SU-DHL-6 (cell line): ENCODE measurements around the gene TIMM22.
A peak's percentile ranks its signal among the peaks of the same experiment; 100 is the strongest.
"Not testable (repeated sequence)": the region's sequence is repeated elsewhere in the genome, so short reads cannot be mapped to it uniquely, and the experiment has no call there.

Experiments used
- H2AFZ ChIP-seq: fragments of 200-600 bp; sonication (generic); 2 replicates; pipeline ENCODE4 v1.6.1; 2014; ENCODE audit warnings: low read depth, mild to moderate bottlenecking, moderate library complexity, mixed read lengths, antibody characterized with exemption, low read length; ENCODE audit not compliant: severe bottlenecking
- H3F3A ChIP-seq: fragments of 200-600 bp; shearing (Covaris generic); 2 replicates; pipeline ENCODE4 v1.6.0; 2016; ENCODE audit warnings: antibody characterized with exemption, mild to moderate bottlenecking; ENCODE audit not compliant: insufficient read depth
- H3K27ac ChIP-seq: fragments of 200-600 bp; sonication (generic); 2 replicates; pipeline ENCODE4 v1.5.1; 2016; ENCODE audit warnings: low read depth, mild to moderate bottlenecking, low read length, moderate library complexity, mixed read lengths
- H3K27me3 ChIP-seq: fragments of 200-600 bp; sonication (generic), shearing (Covaris generic); 2 replicates; pipeline ENCODE4 v1.6.0; 2014; ENCODE audit warnings: mild to moderate bottlenecking, low read length
- H3K36me3 ChIP-seq: fragments of 200-600 bp; sonication (generic); 2 replicates; pipeline ENCODE4 v1.6.1; 2014; ENCODE audit warnings: mild to moderate bottlenecking, low read length, mixed read lengths
- H3K4me2 ChIP-seq: fragments of 300-600, 200-600 bp; shearing (Covaris generic), sonication (generic); 2 replicates; pipeline ENCODE4 v1.6.0; 2014; ENCODE audit warnings: low read length, low read depth, mild to moderate bottlenecking; ENCODE audit not compliant: poor library complexity, severe bottlenecking
- H3K4me3 ChIP-seq: fragments of 200-600 bp; sonication (generic); 2 replicates; pipeline ENCODE4 v1.5.1; 2014; ENCODE audit warnings: antibody characterized with exemption, low read length, mild to moderate bottlenecking, mixed read lengths; ENCODE audit not compliant: insufficient read depth, poor library complexity, severe bottlenecking
- H3K79me2 ChIP-seq: fragments of 200-600 bp; sonication (generic); 2 replicates; pipeline ENCODE4 v1.6.1; 2014; ENCODE audit warnings: mild to moderate bottlenecking, low read length, moderate library complexity; ENCODE audit not compliant: insufficient read depth
- H3K9ac ChIP-seq: fragments of 200-600 bp; sonication (generic); 2 replicates; pipeline ENCODE4 v1.7.0; 2014; ENCODE audit warnings: mild to moderate bottlenecking, low read length
- H3K9me2 ChIP-seq: fragments of 200-600 bp; sonication (generic); replicated peaks from 2 replicates; pipeline ENCODE4 v1.6.1; 2014; ENCODE audit warnings: low read length; ENCODE audit not compliant: insufficient read depth
- H3K9me3 ChIP-seq: fragments of 200-600 bp; sonication (generic); 2 replicates; pipeline ENCODE4 v1.6.1; 2014; ENCODE audit warnings: low read length, mixed read lengths; ENCODE audit not compliant: insufficient read depth
- H4K20me1 ChIP-seq: fragments of 200-600 bp; sonication (generic); 2 replicates; pipeline ENCODE4 v1.6.1; 2014; ENCODE audit warnings: low read depth, mild to moderate bottlenecking, antibody characterized with exemption, low read length, moderate library complexity, mixed read lengths
- CTCF ChIP-seq: fragments of 200-600 bp; sonication (generic); IDR thresholded peaks from one replicate; pipeline ENCODE4 v1.5.1; 2017; ENCODE audit warnings: antibody characterized with exemption, mild to moderate bottlenecking, low read length, moderate library complexity; ENCODE audit not compliant: insufficient read depth, poor library complexity, severe bottlenecking
- EZH2phosphoT487 ChIP-seq: fragments of 200-600 bp; sonication (generic), shearing (Covaris generic); conservative IDR thresholded peaks from 2 replicates; pipeline ENCODE4 v1.6.1; 2018; ENCODE audit warnings: mild to moderate bottlenecking, antibody characterized with exemption, low read length, moderate library complexity, mixed read lengths

TIMM22 gene

GRCh38 chr17:992933-993332 lies 4.0 kb upstream of the TIMM22 start:
- Histone ChIP-seq H2AFZ (no peak overlapping the region), H3K79me2 (0 out of 2 replicates have a peak, but pooled peaks cover 3% of the 10 kb centered on the region), H3K9me3 (peaks cover 23% of the 10 kb centered on the region; the same call in 1 of the 2 replicates), H3K27ac (no peak overlapping the region), H4K20me1 (no peaks in the 10 kb centered on the region), H3K36me3 (no peaks in the 10 kb centered on the region), H3K4me3 (no peak overlapping the region), H3K9me2 (no peaks in the 10 kb centered on the region), H3F3A (no peaks in the 10 kb centered on the region), H3K4me2 (no peak overlapping the region), H3K9ac (no peak overlapping the region), H3K27me3 (no peaks in the 10 kb centered on the region)
- TF ChIP-seq EZH2phosphoT487 (no peak), CTCF (no peak)

- H3K4me2 ChIP-seq, H3K36me3 ChIP-seq, H3K9me2 ChIP-seq: not testable (repeated sequence)
Measured at GRCh38 chr17:995324-995723, 1.6 kb upstream of the TIMM22 start.

GRCh38 chr17:998111-998510 lies 1.2 kb downstream of the TIMM22 start:
- Histone ChIP-seq H3F3A (peaks cover 9% of the 10 kb centered on the region; the same call in 1 of the 2 replicates), H3K79me2 (0 out of 2 replicates have a peak, but pooled peaks cover 8% of the 10 kb centered on the region), H4K20me1 (peaks cover 5% of the 10 kb centered on the region; the same call in 1 of the 2 replicates), H3K4me2 (peak overlapping the region; percentile 71), H3K9me2 (no peaks in the 10 kb centered on the region), H2AFZ (no peak overlapping the region), H3K27ac (no peak overlapping the region), H3K36me3 (no peaks in the 10 kb centered on the region), H3K9ac (peak overlapping the region; percentile 84), H3K4me3 (peak overlapping the region; percentile 75), H3K9me3 (peaks cover 17% of the 10 kb centered on the region; the same call in 1 of the 2 replicates), H3K27me3 (no peaks in the 10 kb centered on the region)
- no peak for TF ChIP-seq CTCF
- no peak for TF ChIP-seq EZH2phosphoT487

More at GRCh38 chr17:995324-995723, 1.6 kb upstream of the TIMM22 start:
- H3K27me3 ChIP-seq, H4K20me1 ChIP-seq, H3F3A ChIP-seq, H2AFZ ChIP-seq, H3K9ac ChIP-seq, H3K79me2 ChIP-seq, H3K4me3 ChIP-seq, H3K27ac ChIP-seq: not testable (repeated sequence)
- peaks cover 23% of the 10 kb centered on the region; the same call in 1 of the 2 replicates for H3K9me3 ChIP-seq

DNA sequence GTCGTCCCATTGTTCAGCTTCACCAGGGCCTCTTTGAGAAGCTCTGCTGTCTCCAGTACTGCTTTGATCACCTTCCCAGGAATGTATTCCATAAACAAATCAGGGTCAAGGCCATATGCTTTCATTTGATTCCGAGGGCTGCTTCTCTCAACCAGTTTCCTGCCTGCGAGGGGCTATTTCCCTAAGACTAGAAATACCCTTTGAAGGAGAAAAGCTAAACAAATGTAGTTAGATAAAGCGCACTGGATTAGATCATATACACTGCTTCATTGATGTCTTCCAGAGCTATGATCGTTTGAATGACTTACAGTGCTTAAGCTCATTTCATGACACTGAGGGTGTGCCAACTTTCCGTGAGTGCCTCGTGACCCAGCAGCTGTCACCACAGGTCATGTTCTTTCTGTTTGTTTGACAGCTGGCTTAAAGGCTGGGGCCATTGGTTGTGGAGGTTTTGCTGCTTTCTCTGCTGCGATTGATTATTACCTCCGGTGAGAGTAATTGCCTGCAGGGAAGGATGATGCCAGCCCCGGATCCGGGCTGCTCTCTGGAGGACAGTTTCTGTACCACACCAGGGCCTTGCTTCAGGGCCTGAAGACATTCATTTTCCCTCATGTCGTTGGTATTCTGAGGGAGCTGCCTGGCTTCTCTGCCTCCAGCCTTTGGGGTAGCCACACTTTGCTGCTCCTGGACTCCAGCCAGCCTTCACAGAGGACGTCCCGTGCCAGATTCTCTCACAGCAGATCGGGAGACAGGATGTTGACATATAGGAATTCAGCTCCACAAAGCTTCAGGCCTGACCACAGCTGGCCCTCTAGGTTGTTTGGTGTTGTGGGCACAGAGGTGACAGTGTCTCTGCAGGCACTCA lies 3.9 kb downstream of the TIMM22 start:
- no peak overlapping the region for H3K27ac ChIP-seq

More for the DNA sequence above, 3.9 kb downstream of the TIMM22 start:
- Histone ChIP-seq H3F3A (peaks cover 9% of the 10 kb centered on the region; the same call in 1 of the 2 replicates), H3K9ac (no peak overlapping the region), H3K27me3 (no peaks in the 10 kb centered on the region), H3K9me2 (no peaks in the 10 kb centered on the region), H3K36me3 (no peaks in the 10 kb centered on the region), H3K4me3 (no peak overlapping the region), H2AFZ (no peak overlapping the region), H3K4me2 (no peak overlapping the region), H4K20me1 (peaks cover 5% of the 10 kb centered on the region; the same call in 1 of the 2 replicates), H3K79me2 (0 out of 2 replicates have a peak, but pooled peaks cover 8% of the 10 kb centered on the region), H3K9me3 (no peaks in the 10 kb centered on the region)
- TF ChIP-seq EZH2phosphoT487 (no peak), CTCF (no peak)
